Measurements from ENCODE around the gene CBX1.

CBX1 gene

DNA sequence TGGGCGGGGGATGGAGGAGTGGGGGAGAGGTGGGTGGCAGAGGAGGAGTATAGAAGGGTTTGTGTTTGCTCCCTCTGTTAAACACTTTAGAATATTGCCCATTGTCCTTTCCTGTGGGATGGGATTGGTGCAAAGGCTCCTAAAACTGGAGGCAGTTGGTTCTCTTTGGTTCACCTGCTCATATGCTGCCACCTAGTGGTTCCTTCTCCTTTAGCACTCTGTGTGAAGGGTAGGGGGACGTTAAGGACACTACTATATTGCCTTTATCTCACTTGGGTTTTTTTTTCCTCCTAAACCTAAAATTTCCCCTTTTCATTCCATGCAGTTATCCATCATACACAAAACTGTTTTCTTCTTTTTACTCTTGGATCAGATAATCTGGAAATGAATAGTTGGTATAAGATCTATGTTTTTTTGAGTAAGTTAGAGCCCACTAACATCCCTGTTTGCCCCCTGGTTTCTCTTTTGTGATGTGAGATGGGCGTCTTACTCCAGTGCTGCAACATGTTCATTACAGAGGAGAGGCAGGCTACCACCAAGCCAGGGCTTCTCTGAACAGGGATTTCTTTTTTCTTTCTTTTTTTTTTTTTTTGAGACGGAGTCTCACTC lies 30.0 kb upstream of the CBX1 start:
- Histone ChIP-seq H3K4me3 (no peak overlapping the region), H3K4me1 (no peaks in the 10 kb centered on the region), H3K36me3 (replicated peaks) (no peaks in the 10 kb centered on the region), H3K27me3 (ENCODE audit: low read depth) (peaks cover 3% of the 10 kb centered on the region; the same call in 1 of the 2 replicates), H3K9me3 (no peaks in the 10 kb centered on the region)
- DNase-seq (ENCODE audit: low spot score in 2 of 2): peak; percentile 78 to 86
- in situ Hi-C loops (cut with MboI; ENCODE audit: low sequenced_read_pairs): loop anchor here (5.0 kb wide), 1 partner anchor 104 kb away; no protein-coding TSS in a partner anchor

DNA sequence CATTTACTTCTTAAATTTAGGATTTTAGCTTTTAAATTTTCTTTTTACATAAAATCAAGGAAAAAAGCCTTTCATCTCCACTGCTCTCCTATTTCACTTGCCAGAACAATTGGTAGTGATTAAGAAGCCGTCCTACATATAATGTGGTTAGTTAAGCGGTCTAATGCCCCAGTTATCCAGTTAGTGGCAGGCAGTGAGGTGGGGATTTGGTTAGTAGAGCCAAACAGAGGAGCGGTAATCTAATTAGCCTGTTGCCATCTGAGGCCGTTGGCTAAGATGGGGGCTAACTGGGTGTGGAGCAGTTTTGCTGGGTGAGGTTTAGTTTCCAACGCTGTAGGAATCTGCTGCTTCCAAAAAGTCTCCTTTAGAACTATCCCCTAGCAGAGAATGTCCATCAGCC lies 28.7 kb upstream of the CBX1 start:
- Histone ChIP-seq H3K36me3 (replicated peaks) (no peaks in the 10 kb centered on the region), H3K27me3 (ENCODE audit: low read depth) (peaks cover 3% of the 10 kb centered on the region; the same call in 1 of the 2 replicates), H3K4me3 (no peak overlapping the region), H3K9me3 (no peaks in the 10 kb centered on the region), H3K4me1 (no peaks in the 10 kb centered on the region)
- no peak for DNase-seq (ENCODE audit: low spot score in 2 of 2)
- in situ Hi-C loops (cut with MboI; ENCODE audit: low sequenced_read_pairs): loop anchor here (5.0 kb wide), 1 partner anchor 103 kb away; no protein-coding TSS in a partner anchor

DNA sequence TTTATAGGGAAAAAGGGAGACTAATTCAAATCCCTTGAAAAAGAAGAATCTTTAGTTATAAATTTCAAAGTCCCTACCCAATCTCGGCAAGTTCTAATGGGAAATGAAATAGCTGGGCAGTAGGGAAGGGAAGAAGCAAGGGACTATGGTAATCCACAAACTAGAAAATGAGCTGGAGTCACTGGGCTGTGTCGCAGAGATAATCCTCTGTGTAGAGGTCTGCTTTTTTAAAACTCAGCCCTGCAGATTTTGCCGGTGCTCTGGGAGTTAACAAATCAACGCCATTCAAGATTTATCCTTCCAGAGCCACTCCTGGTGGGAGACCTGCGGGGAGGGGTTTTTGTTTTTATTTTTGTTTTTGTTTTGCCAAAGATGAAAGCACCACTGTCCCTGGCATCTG lies 27.1 kb upstream of the CBX1 start:
- in situ Hi-C loops (cut with MboI; ENCODE audit: low sequenced_read_pairs): no loop called here
- H3K36me3 ChIP-seq (replicated peaks): no peaks in the 10 kb centered on the region; the same call in 1 of the 2 replicates
- H3K4me3 ChIP-seq: no peak overlapping the region
- DNase-seq (ENCODE audit: low spot score in 2 of 2): no peak
- H3K9me3 ChIP-seq: no peaks in the 10 kb centered on the region
- no peaks in the 10 kb centered on the region for H3K27me3 ChIP-seq (ENCODE audit: low read depth)
- no peaks in the 10 kb centered on the region for H3K4me1 ChIP-seq

DNA sequence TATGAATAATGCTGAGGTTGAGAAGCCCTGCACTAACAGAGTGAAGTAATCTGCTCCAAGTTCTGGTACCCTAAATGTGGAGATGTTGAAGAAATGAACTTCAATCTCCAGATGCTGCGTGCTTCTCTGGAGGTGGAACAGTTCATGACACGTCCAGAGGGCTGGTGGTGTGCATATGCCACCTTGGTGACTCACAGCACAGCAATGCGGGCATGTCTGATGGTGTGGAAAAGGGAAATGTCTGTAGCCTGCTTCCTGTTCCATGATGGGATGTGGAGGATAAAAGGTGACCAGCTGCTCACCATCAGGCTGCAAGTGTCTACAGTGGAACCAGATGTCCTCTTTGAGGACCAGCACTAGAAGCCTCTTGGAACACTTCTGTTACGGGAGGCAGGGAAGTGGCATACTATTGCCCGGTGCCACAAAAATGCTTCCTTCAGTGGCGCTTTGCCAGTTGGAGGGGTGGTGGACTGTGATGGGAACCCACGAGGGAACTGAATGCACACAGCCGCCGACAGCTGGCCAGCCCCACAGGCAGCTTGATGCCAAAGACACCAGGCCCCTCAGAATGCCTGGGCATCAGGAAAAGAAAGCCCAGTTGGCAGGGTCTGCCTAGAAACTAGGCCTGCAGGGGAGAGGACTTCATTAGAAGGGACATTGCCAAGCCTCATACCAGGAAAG lies 26.2 kb upstream of the CBX1 start:
- Histone ChIP-seq H3K27me3 (ENCODE audit: low read depth) (no peaks in the 10 kb centered on the region), H3K9me3 (no peaks in the 10 kb centered on the region), H3K4me3 (no peak overlapping the region), H3K36me3 (replicated peaks) (no peaks in the 10 kb centered on the region; the same call in 1 of the 2 replicates), H3K4me1 (no peaks in the 10 kb centered on the region)
- no peak for DNase-seq (ENCODE audit: low spot score in 2 of 2)
- in situ Hi-C loops (cut with MboI; ENCODE audit: low sequenced_read_pairs): no loop called here

DNA sequence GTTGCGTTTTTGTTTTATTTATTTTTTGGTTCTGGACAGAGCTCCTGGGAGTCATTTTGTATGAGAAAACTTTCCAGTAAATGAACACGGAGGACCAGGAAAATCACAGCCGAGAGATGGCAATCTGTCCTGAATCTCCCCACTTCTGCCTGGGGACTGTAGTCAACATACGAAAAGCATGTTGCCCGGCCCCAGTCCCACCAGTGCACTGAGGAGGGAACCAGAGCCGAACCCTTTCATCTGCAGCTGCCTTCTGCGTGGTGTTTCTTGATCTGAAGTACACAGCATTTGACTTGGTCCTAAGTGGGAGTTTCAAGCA lies 25.2 kb upstream of the CBX1 start:
- in situ Hi-C loops (cut with MboI; ENCODE audit: low sequenced_read_pairs): no loop called here
- Histone ChIP-seq H3K27me3 (ENCODE audit: low read depth) (no peaks in the 10 kb centered on the region), H3K36me3 (replicated peaks) (peaks cover 3% of the 10 kb centered on the region; the same call in 1 of the 2 replicates), H3K9me3 (no peaks in the 10 kb centered on the region), H3K4me3 (no peak overlapping the region), H3K4me1 (no peaks in the 10 kb centered on the region)
- no peak for DNase-seq (ENCODE audit: low spot score in 2 of 2)

DNA sequence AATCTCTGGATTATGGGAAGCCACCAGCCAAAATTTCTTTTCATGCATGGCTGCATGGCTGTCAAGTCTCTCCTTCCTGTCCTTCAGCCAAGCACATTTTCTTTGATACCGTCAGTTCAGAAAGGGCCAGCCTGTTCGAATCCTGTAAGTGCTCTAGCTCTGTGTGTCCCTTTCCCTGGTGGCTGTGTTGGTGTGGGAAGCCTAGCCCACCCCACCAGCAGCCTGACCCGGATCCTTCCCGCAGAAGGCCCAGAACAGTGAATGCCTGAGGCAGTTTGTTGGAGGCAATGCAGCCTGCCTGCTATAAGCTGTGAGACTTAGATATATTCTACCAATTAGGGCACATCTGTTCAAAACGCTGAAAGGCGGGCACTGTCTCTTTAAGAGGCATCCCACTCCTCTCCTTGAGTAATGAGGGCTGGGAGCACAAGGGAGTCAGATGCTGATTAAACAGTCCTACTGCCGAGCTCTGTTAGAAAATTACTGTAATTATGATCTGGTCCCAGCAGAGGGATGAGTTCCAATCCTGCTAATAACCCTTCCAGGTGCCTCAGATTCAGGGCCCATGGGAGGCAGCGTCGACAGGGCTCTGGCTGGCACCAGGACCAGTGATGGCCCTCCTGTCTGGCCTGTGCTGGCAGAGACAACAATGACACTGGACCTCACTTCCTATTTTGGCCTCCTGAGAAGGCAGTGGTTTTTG lies 24.7 kb upstream of the CBX1 start:
- Histone ChIP-seq H3K4me3 (no peak overlapping the region), H3K4me1 (no peaks in the 10 kb centered on the region), H3K27me3 (ENCODE audit: low read depth) (no peaks in the 10 kb centered on the region), H3K36me3 (replicated peaks) (peaks cover 8% of the 10 kb centered on the region), H3K9me3 (no peaks in the 10 kb centered on the region)
- no peak for DNase-seq (ENCODE audit: low spot score in 2 of 2)
- in situ Hi-C loops (cut with MboI; ENCODE audit: low sequenced_read_pairs): no loop called here

DNA sequence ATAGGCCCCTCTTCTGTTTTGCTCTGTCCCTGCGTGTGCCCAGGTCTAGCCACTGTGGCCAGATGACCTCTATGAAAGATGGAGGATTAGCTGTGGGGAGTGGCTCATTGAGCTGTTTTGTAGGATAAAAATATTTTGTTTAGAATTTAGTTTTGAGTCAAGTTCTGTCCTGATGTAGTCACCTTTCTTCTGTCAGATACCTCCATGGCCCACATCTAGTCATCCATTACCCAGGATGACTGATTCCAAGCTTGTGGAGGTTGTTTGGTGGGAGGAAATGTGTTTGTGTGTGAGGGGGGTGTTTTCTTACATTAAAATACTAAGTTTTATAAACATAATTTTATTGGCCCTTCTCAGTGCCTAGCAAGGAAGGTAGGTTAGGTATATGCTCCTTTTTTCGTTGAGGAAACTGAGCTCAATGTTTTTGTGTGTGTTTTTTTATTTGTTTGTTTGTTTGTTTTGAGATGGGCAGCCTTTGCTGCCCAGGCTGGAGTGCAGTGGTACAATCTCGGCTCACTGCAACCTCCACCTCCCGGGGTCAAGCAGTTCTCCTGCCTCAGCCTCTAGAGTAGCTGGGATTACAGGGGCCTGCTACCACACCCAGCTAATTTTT lies 22.6 kb upstream of the CBX1 start:
- in situ Hi-C loops (cut with MboI; ENCODE audit: low sequenced_read_pairs): no loop called here
- H3K9me3 ChIP-seq: no peaks in the 10 kb centered on the region
- H3K27me3 ChIP-seq (ENCODE audit: low read depth): no peaks in the 10 kb centered on the region
- no peaks in the 10 kb centered on the region for H3K4me1 ChIP-seq
- peaks cover 19% of the 10 kb centered on the region for H3K36me3 ChIP-seq (replicated peaks)
- H3K4me3 ChIP-seq: no peak overlapping the region
- DNase-seq (ENCODE audit: low spot score in 2 of 2): no peak

DNA sequence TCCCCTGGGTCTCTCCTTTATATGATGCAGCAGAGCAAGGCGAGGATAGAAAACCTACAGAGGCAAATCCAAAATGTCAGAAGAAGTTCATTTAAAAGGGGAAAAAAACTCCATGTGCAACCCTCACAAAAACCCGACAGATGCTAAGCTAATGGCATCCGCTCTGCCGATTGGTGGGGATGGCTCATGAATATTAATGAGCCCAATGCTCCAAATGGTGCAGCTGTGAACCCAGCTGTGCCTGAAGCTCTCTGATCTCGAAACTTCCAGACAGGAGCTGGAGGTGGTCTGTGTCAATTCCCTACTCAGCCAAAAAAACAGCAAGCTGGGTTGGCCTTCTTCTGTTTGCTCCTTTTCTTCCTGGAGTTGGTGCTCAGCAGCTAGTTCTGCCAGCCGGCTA lies 21.8 kb upstream of the CBX1 start:
- in situ Hi-C loops (cut with MboI; ENCODE audit: low sequenced_read_pairs): no loop called here
- H3K4me3 ChIP-seq: no peak overlapping the region
- peaks cover 24% of the 10 kb centered on the region for H3K36me3 ChIP-seq (replicated peaks)
- H3K4me1 ChIP-seq: no peaks in the 10 kb centered on the region
- H3K9me3 ChIP-seq: no peaks in the 10 kb centered on the region
- DNase-seq (ENCODE audit: low spot score in 2 of 2): no peak
- no peaks in the 10 kb centered on the region for H3K27me3 ChIP-seq (ENCODE audit: low read depth)

DNA sequence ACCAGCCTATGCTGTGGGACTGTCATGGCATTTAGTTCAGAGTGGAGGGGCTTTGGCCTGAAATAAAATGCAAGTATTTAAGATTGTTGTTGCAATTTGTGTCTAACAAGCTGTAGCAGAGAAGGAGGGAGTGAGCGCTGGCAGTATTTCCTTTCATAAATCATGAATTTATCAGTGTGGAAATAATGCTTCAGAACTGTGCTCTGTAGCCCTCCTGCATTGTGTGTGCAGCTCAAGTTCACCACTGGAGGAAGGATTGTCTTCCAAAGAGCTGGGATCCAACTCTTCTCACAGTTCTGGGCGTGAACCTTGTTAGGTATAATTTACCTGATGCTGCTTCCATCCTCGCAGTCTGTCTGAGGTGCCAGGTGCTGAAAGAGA lies 21.4 kb upstream of the CBX1 start:
- no peaks in the 10 kb centered on the region for H3K27me3 ChIP-seq (ENCODE audit: low read depth)
- no peak for DNase-seq (ENCODE audit: low spot score in 2 of 2)
- no peak overlapping the region for H3K4me3 ChIP-seq
- H3K9me3 ChIP-seq: no peaks in the 10 kb centered on the region
- in situ Hi-C loops (cut with MboI; ENCODE audit: low sequenced_read_pairs): no loop called here
- peaks cover 28% of the 10 kb centered on the region for H3K36me3 ChIP-seq (replicated peaks)
- H3K4me1 ChIP-seq: no peaks in the 10 kb centered on the region

DNA sequence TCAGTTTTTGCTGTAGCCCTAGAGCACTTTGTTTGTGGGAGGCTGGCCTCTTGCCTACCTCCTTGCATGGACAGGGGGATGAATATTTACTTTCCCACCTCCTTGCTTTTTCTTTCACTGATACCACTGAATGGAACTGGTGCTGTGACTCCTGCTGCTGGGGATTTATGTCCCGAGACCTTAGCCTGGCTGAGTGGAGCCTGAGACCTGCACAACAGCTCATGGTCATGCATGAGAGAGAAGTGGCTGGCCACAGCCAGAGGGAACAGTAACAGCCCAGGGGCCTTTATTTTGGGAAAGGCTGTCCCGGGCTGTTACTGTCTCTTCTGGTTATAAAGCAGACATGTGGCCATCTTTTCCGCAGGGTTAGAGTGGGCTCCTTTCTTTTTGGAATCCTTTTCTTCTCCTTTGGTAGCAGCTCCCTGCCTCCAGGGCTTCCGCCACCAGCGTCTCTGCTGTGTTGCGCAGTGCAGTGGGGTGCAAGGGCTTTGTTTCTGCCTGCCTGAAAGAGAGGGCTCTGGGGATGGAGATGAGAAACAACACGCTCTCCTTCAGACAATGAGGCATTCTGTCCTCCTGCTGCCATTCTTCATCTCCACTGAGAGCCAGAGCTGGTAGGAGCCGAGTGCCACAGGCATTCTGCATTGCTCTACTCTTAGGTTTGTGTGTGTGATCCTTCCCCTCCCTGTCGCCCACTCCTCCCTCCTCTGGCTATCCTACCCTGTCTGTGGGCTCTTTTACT lies 20.8 kb upstream of the CBX1 start:
- Histone ChIP-seq H3K4me3 (no peak overlapping the region), H3K36me3 (replicated peaks) (peaks cover 30% of the 10 kb centered on the region), H3K9me3 (no peaks in the 10 kb centered on the region), H3K4me1 (no peaks in the 10 kb centered on the region), H3K27me3 (ENCODE audit: low read depth) (no peaks in the 10 kb centered on the region)
- in situ Hi-C loops (cut with MboI; ENCODE audit: low sequenced_read_pairs): no loop called here
- DNase-seq (ENCODE audit: low spot score in 2 of 2): no peak

DNA sequence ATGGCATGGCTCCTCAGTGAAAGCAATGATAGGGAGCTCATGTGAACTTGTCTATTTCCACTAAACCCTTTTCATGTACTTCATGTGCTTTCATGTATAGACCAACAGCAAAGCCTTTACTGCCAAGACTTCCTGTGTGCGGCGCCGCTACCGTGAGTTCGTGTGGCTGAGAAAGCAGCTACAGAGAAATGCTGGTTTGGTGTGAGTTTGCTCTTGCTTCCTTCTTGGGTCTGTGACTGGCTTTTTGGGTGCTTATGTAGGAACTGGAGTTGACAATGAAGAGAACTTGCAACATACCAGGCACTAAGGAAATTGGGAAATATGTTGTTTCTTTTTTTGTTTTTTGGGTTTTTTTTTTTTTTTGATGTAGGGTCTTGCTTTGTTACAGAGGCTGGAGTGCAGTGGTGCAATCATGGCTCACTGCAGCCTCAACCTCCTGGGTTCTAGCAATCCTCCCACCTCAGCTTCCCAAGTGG lies 12.0 kb upstream of the CBX1 start:
- H3K27me3 ChIP-seq (ENCODE audit: low read depth): no peaks in the 10 kb centered on the region
- DNase-seq (ENCODE audit: low spot score in 2 of 2): no peak
- H3K36me3 ChIP-seq (replicated peaks): peaks cover 11% of the 10 kb centered on the region
- peaks cover 4% of the 10 kb centered on the region for H3K4me1 ChIP-seq
- H3K4me3 ChIP-seq: no peak overlapping the region
- in situ Hi-C loops (cut with MboI; ENCODE audit: low sequenced_read_pairs): no loop called here
- H3K9me3 ChIP-seq: no peaks in the 10 kb centered on the region

DNA sequence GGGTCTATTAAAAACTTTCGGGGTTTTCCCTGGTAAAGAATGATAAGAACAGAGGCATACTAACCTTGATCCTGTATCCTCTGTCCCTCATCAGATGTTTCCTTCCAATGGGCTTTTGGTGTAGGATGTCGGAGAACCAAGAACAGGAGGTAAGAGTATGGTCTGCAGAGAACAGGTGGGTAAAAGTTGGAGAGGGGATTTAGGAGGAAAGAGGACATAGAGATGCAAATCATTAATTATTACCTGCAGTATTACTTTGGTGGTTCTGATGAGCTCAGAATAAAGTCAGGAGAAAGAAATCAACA lies 10.6 kb upstream of the CBX1 start:
- H3K4me3 ChIP-seq: no peak overlapping the region

DNA sequence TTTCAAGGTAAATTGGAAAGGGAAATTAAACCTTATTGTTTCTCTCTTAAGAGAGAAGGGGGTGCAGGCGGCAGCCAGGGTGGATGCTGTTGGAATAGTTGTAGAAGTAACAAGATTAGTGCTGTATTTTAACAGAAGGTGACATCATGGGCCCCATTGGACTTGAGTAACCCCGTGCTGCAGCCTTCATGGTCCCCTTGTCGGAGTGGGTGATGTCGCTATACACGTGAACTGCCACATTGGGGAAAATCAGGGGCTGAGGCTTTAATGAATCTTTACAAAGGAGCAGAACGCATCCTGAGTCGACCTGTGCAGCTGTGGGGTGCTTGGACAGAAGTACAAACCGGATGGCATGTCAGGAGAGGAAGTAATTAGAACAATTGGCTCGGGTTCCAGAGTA lies 9.5 kb upstream of the CBX1 start:
- H3K4me3 ChIP-seq: no peak overlapping the region
- no peaks in the 10 kb centered on the region for H3K27me3 ChIP-seq (ENCODE audit: low read depth)
- peaks cover 4% of the 10 kb centered on the region for H3K4me1 ChIP-seq
- in situ Hi-C loops (cut with MboI; ENCODE audit: low sequenced_read_pairs): no loop called here
- H3K36me3 ChIP-seq (replicated peaks): peaks cover 4% of the 10 kb centered on the region
- no peaks in the 10 kb centered on the region for H3K9me3 ChIP-seq
- DNase-seq (ENCODE audit: low spot score in 2 of 2): no peak

More for the DNA sequence above, 10.6 kb upstream of the CBX1 start:
- in situ Hi-C loops (cut with MboI; ENCODE audit: low sequenced_read_pairs): no loop called here
- no peaks in the 10 kb centered on the region for H3K9me3 ChIP-seq
- peaks cover 4% of the 10 kb centered on the region for H3K36me3 ChIP-seq (replicated peaks)
- no peaks in the 10 kb centered on the region for H3K27me3 ChIP-seq (ENCODE audit: low read depth)
- H3K4me1 ChIP-seq: peaks cover 4% of the 10 kb centered on the region
- no peak for DNase-seq (ENCODE audit: low spot score in 2 of 2)
